GM12801 (cell line): ENCODE results near the gene KIF6.

ENCODE experiments used
- TF ChIP-seq, protein P1 (sequence below): IDR thresholded peaks from one replicate; pipeline ENCODE4 v1.5.1; 2011; ENCODE audit warnings: control low read depth; ENCODE audit not compliant: insufficient read length; ENCODE audit errors: extremely low read depth

The KIF6 gene

GRCh38 chr6:39623750-39624149 is 101.5 kb downstream of the KIF6 start:
- TF ChIP-seq, protein P1, sequence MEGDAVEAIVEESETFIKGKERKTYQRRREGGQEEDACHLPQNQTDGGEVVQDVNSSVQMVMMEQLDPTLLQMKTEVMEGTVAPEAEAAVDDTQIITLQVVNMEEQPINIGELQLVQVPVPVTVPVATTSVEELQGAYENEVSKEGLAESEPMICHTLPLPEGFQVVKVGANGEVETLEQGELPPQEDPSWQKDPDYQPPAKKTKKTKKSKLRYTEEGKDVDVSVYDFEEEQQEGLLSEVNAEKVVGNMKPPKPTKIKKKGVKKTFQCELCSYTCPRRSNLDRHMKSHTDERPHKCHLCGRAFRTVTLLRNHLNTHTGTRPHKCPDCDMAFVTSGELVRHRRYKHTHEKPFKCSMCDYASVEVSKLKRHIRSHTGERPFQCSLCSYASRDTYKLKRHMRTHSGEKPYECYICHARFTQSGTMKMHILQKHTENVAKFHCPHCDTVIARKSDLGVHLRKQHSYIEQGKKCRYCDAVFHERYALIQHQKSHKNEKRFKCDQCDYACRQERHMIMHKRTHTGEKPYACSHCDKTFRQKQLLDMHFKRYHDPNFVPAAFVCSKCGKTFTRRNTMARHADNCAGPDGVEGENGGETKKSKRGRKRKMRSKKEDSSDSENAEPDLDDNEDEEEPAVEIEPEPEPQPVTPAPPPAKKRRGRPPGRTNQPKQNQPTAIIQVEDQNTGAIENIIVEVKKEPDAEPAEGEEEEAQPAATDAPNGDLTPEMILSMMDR: no peak

DNA sequence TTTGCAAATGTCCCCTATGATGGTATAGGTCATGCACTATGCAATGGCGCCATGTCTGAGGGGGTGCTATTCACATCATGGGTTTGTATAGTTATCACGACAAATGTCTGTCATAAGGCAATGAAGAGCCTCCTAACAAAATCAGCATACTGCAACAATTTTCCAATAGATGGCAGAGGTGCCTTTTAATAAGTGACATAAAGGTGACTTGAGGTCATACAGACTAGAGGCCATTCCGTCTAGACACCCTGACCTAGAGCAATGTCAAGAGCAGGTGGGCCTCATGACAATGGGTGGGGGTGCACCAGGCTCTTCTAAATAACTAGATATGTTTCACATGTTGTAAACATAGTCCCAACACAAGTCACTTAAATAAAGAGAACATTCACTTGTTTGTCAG is 107.7 kb downstream of the KIF6 start:
- TF ChIP-seq, protein P1: no peak

DNA sequence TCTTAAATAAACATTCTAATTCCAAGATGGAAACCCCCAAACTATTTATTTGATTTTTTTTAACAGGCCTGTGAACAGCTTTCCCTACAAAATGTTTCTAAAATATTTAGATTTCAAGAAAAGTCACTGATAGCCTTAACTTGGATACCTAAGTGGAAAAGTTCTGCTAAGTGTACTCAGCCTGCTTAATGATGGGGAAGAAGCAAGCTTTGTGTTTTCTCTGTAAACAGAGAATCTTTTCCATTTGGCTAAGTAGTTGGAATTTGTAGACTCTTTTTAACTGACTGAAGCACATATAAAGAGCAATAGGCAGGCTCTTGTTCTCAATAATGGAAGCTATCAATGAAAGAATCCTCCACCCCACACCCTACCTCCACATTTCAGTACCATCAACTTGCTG is 108.2 kb downstream of the KIF6 start:
- TF ChIP-seq, protein P1: no peak

DNA sequence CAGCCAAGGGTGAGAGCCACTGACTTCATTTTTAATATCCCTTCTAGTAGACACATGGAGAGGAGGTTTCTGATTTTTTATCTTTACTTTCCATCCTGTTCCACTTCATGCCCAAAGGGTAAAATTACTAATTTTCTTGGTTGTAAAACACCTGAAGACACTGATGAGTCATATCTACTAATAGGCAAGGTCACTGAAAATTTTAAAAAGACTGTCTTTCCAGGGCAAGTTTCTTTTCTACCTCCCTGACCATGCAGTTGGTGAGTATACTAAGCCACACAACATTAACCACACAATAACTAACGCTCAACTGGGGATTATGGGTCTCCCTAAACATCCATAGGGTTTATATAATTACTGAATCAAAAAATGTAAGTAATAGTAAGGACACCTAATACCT is 109.6 kb downstream of the KIF6 start:
- TF ChIP-seq, protein P1: no peak

GRCh38 chr6:39614393-39614950 is 110.7 kb downstream of the KIF6 start:
- TF ChIP-seq, protein P1: no peak

- TF ChIP-seq, protein P1: no peak
Observed at GRCh38 chr6:39610221-39610620, 115.0 kb downstream of the KIF6 start.

DNA sequence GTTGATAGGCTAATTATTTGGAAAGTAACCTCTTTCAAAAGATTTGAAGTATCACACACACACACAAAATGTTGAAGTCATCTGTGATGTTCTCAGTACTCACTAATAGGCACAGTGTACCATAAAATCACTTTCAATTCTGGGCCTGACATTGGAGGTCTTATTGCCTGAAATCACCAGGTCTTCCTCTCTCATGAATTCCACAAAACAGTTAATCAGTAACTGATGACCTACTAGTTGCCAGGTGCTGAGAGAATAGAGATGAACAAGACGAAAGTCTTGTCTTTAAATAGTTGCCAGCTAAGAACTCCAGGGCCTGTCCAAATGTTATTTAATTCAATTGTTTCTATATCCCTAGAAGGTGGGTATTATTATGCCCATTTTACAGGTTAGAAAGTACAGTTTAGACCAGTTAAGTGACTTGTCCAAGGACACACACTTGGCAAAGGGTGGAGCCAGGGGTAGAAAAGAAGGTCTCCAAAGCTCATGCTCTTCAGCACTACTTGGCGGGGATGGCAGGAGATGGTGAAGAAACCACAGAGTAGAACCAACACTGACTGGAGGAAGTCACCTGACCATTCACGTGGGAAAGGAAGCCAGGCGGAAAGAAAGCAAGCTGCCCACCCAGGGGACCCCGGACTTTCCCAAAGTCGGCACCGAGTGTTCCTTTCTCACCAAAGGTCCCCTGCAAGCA is 116.4 kb downstream of the KIF6 start:
- TF ChIP-seq, protein P1: no peak
